Fibroblast of lung (primary cell): ENCODE results near the gene RNF212. TPM values are rescaled to one million over a fixed set of nuclear protein-coding genes. Genes with fewer than 3 reads are reported as not detected.

Experiments
- DNase-seq, 2 donors: peaks; one replicate each; pipeline versions ENCODE4 v3.0.0 to v3.0.0-alpha.2; 2010; ENCODE audit warnings: low read depth in 2 of 2
- H2AFZ ChIP-seq: 2 replicates; pipeline ENCODE4 v1.5.1; 2012; ENCODE audit warnings: low read length, control low read depth, inconsistent platforms
- H3K27ac ChIP-seq: 2 replicates; pipeline ENCODE4 v1.5.1; 2011; ENCODE audit warnings: low read length, control low read depth; ENCODE audit not compliant: insufficient read depth
- H3K27me3 ChIP-seq: 2 replicates; pipeline ENCODE4 v1.5.1; 2011; ENCODE audit warnings: mild to moderate bottlenecking, low read length; ENCODE audit not compliant: control insufficient read depth, insufficient read depth
- H3K36me3 ChIP-seq: 2 replicates; pipeline ENCODE4 v1.5.1; 2011; ENCODE audit warnings: low read length; ENCODE audit not compliant: control insufficient read depth, insufficient read depth
- H3K4me1 ChIP-seq: 2 replicates; pipeline ENCODE4 v1.5.1; 2011; ENCODE audit warnings: low read length; ENCODE audit not compliant: control insufficient read depth, insufficient read depth; ENCODE audit errors: extremely low read depth
- H3K4me2 ChIP-seq: 2 replicates; pipeline ENCODE4 v1.5.1; 2011; ENCODE audit warnings: low read length, control low read depth; ENCODE audit not compliant: insufficient read depth; ENCODE audit errors: extremely low read depth
- H3K4me3 ChIP-seq, 4 experiments: fragments of 200-600 bp in 1 of 4; sonication (generic) in 1 of 4; replicated peaks in 1 of 4; 2 replicates each; pipeline ENCODE4 v1.5.1; 2011 to 2016; ENCODE audit warnings: low read length in 4 of 4, low read depth in 3 of 4, mild to moderate bottlenecking in 3 of 4, control low read depth in 2 of 4, inconsistent platforms in 1 of 4, mixed read lengths in 1 of 4; ENCODE audit not compliant: insufficient read depth in 1 of 4; ENCODE audit errors: control extremely low read depth in 1 of 4
- H3K79me2 ChIP-seq: 2 replicates; pipeline ENCODE4 v1.5.1; 2012; ENCODE audit warnings: mild to moderate bottlenecking, low read length, inconsistent platforms; ENCODE audit not compliant: control insufficient read depth, insufficient read depth
- H3K9ac ChIP-seq: 2 replicates; pipeline ENCODE4 v1.5.1; 2011; ENCODE audit warnings: mild to moderate bottlenecking, low read length, control low read depth; ENCODE audit not compliant: insufficient read depth
- H3K9me3 ChIP-seq: 2 replicates; pipeline ENCODE4 v1.5.1; 2012; ENCODE audit warnings: low read depth, low read length; ENCODE audit not compliant: control insufficient read depth, insufficient read depth
- H4K20me1 ChIP-seq: 2 replicates; pipeline ENCODE4 v1.5.1; 2011; ENCODE audit warnings: low read length; ENCODE audit not compliant: control insufficient read depth, insufficient read depth; ENCODE audit errors: extremely low read depth
- EZH2 ChIP-seq: IDR thresholded peaks from 2 replicates; pipeline ENCODE4 v1.5.1; 2012; ENCODE audit warnings: low read length, control low read depth, mild to moderate bottlenecking; ENCODE audit errors: missing control alignments
- polyA plus RNA-seq, 2 donors: library from polyadenylated mRNA; depleted of rRNA in 1 of 2; stranded (reverse) in 1 of 2; unstranded in 1 of 2; fragments of >200 nt; gene quantifications; 2 replicates each; pipeline ENCODE4 v1.2.1, GENCODE V29; 2011 to 2012; ENCODE audit warnings: missing spikeins in 1 of 2
- total RNA-seq: library from RNA; depleted of rRNA; stranded (reverse); fragments of >200 nt; gene quantifications from 2 replicates; pipeline ENCODE4 v1.2.1, GENCODE V29; 2014
- TF ChIP-seq, protein P1 (sequence below), 2 donors: IDR thresholded peaks in 1 of 2; conservative IDR thresholded peaks in 1 of 2; 1 replicate in 1 of 2; 2 replicates in 1 of 2; pipeline ENCODE4 v1.5.1; 2011 to 2012; ENCODE audit warnings: low read length in 2 of 2, control low read depth in 1 of 2, inconsistent platforms in 1 of 2, low read depth in 1 of 2, mild to moderate bottlenecking in 1 of 2

The RNF212 gene
- total and polyA plus RNA-seq, 2 donors (not counting 1 experiment from before 2014, with no cell fraction given): 0.66 to 1.6 TPM

DNA sequence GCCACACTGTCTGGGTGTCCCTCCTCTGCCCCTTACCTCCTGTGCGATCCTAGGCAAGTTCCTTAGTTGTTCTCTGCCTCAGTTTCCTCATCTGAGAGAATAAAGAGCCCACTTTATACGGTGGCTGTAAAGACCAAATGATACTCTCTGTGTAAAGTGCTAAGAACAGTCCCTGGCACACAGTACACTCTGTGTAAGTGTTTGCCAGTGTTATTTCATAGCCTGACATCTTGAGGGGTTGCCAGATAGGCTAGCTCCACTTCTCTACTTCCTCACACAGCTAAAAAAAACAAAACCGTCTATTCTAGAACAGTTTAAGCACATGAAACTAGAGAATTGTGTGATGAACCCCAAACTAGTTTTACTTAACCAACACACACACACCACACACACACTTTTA is 42.0 kb upstream of the RNF212 start:
- TF ChIP-seq EZH2: no peak
- TF ChIP-seq, protein P1, sequence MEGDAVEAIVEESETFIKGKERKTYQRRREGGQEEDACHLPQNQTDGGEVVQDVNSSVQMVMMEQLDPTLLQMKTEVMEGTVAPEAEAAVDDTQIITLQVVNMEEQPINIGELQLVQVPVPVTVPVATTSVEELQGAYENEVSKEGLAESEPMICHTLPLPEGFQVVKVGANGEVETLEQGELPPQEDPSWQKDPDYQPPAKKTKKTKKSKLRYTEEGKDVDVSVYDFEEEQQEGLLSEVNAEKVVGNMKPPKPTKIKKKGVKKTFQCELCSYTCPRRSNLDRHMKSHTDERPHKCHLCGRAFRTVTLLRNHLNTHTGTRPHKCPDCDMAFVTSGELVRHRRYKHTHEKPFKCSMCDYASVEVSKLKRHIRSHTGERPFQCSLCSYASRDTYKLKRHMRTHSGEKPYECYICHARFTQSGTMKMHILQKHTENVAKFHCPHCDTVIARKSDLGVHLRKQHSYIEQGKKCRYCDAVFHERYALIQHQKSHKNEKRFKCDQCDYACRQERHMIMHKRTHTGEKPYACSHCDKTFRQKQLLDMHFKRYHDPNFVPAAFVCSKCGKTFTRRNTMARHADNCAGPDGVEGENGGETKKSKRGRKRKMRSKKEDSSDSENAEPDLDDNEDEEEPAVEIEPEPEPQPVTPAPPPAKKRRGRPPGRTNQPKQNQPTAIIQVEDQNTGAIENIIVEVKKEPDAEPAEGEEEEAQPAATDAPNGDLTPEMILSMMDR (conservative IDR thresholded peaks at IDR 0.05 in 1 of 2, IDR thresholded peaks at IDR 0.05 in 1 of 2; ENCODE audit: low read depth in 1 of 2, low read length in 2 of 2): no peak
- no peak overlapping the region for H3K4me2 ChIP-seq
- H4K20me1 ChIP-seq: no peaks in the 10 kb centered on the region
- no peak for DNase-seq
- peaks cover 3% of the 10 kb centered on the region for H3K4me1 ChIP-seq
- H3K79me2 ChIP-seq: no peaks in the 10 kb centered on the region
- H3K27me3 ChIP-seq: peaks cover 10% of the 10 kb centered on the region
- no peak overlapping the region for H3K27ac ChIP-seq
- no peak overlapping the region for H3K4me3 ChIP-seq
- H3K9me3 ChIP-seq: no peaks in the 10 kb centered on the region
- H2AFZ ChIP-seq: no peak overlapping the region
- no peak overlapping the region for H3K9ac ChIP-seq
- H3K36me3 ChIP-seq: no peaks in the 10 kb centered on the region

DNA sequence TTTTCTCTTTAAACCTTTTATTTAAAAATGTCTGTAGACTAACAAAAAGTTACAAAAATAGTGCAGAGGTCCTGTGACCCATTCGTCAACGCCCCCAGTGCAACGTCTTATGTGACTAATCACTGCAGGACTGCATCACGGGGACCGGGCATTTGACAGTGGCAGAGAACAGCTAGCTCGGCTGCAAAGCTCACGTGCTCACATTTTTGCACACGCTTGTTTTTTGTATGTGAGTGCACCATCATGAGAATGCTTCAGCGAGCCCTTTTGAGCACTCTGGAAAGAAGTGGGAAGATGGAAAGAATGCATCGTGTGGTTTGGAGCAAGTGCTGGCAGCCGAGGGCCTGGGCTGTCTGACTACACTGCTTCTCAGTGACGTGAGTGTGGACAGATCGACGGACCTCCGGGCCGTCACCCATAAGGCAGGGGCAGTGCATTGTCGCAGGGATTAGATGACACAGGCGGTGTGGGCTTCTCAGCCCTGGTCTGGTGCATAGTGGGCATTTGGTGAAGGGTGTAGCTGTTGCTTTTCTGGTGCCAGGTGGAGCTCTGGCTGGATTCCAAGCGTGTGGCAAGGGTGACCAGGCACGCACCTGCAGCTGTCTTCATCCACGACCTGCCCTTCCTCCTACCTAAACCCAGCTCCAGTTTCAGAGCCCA is 41.3 kb upstream of the RNF212 start:
- H3K4me1 ChIP-seq: peaks cover 3% of the 10 kb centered on the region
- peak in 1 of 2 donors; percentile 49 for DNase-seq
- peak overlapping the region in 1 of 4 experiments; percentile 25 for H3K4me3 ChIP-seq
- peak overlapping the region; percentile 75 for H3K4me2 ChIP-seq
- H4K20me1 ChIP-seq: no peaks in the 10 kb centered on the region
- H3K36me3 ChIP-seq: no peaks in the 10 kb centered on the region
- no peak overlapping the region for H3K9ac ChIP-seq
- TF ChIP-seq EZH2: no peak
- TF ChIP-seq, protein P1 (conservative IDR thresholded peaks at IDR 0.05 in 1 of 2, IDR thresholded peaks at IDR 0.05 in 1 of 2; ENCODE audit: low read depth in 1 of 2, low read length in 2 of 2): no peak
- H3K27ac ChIP-seq: no peak overlapping the region
- no peaks in the 10 kb centered on the region for H3K9me3 ChIP-seq
- peaks cover 10% of the 10 kb centered on the region for H3K27me3 ChIP-seq
- no peaks in the 10 kb centered on the region for H3K79me2 ChIP-seq
- no peak overlapping the region for H2AFZ ChIP-seq

DNA sequence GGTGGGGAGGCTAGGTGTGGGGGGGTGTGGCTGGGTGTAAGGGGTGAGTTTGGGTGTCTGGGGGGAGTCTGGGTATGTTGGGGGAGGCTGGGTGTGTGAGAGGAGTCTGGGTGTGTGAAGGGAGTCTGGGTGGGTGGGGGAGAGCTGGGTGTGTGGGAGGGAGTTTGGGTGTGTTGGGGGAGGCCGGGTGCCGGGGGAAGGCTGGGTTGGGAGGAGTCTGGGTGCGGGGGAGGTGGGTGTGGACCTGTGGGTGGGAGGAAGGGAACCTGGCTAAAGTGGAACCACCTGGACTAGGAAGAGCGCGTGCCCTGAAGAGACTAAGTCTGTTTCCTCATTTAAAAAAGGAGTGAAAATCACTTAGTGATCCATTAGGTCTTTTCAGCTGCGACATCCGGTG is 40.8 kb upstream of the RNF212 start:
- peak overlapping the region; percentile 75 for H3K4me2 ChIP-seq
- no peaks in the 10 kb centered on the region for H3K9me3 ChIP-seq
- H3K36me3 ChIP-seq: no peaks in the 10 kb centered on the region
- no peak overlapping the region for H3K27ac ChIP-seq
- TF ChIP-seq, protein P1 (conservative IDR thresholded peaks at IDR 0.05 in 1 of 2, IDR thresholded peaks at IDR 0.05 in 1 of 2; ENCODE audit: low read depth in 1 of 2, low read length in 2 of 2): no peak
- TF ChIP-seq EZH2: no peak
- H3K9ac ChIP-seq: no peak overlapping the region
- H3K4me1 ChIP-seq: peaks cover 3% of the 10 kb centered on the region
- no peaks in the 10 kb centered on the region for H3K79me2 ChIP-seq
- H3K27me3 ChIP-seq: peaks cover 10% of the 10 kb centered on the region
- no peak for DNase-seq
- no peak overlapping the region for H3K4me3 ChIP-seq
- H4K20me1 ChIP-seq: no peaks in the 10 kb centered on the region
- H2AFZ ChIP-seq: no peak overlapping the region
